HG03354 (cell line): Measurements from ENCODE around the gene OVCH2.
"Not testable (repeated sequence)": the region's sequence is repeated elsewhere in the genome, so short reads cannot be mapped to it uniquely, and the experiment has no call there.

Experiments used
- ATAC-seq: cut with Tn5 transposase; IDR thresholded peaks from one replicate; pipeline ENCODE4 v1.9.1; 2021; ENCODE audit warnings: mild to moderate bottlenecking; ENCODE audit not compliant: unreplicated experiment, poor library complexity, severe bottlenecking

OVCH2 gene

DNA sequence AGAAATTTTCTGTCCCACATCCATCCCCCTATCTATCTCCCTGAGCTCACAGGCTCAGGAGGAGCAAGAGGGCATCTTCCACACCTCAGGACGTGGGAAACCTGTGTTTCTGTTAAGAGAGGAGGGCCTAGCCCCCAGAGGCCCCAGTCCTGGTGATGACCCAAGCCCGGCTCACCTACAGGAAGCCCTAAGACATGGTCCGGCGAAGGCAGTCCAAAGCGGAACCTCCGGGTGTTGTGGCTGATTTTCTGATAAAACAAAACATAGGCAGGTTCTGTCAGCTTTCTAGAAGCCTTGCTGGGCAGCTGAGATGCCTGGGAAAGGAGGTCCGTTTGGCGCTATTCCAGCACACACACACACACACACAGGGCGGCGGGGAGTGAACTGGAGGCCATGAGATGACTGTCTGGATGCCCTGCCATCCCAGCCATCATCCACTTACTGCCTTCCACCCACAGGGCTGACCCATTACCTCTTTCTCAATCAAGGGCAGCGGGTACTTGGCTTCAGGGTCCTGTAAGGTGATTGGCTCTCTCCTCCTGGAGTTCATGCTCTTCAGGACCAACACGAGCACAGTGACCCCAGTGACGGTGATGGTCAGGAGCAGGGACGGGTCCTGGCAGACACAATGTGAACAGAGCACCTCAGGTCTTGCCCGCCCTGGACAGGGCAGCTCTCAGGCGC, 33.9 kb downstream of the OVCH2 start:
- ATAC-seq: no peak

DNA sequence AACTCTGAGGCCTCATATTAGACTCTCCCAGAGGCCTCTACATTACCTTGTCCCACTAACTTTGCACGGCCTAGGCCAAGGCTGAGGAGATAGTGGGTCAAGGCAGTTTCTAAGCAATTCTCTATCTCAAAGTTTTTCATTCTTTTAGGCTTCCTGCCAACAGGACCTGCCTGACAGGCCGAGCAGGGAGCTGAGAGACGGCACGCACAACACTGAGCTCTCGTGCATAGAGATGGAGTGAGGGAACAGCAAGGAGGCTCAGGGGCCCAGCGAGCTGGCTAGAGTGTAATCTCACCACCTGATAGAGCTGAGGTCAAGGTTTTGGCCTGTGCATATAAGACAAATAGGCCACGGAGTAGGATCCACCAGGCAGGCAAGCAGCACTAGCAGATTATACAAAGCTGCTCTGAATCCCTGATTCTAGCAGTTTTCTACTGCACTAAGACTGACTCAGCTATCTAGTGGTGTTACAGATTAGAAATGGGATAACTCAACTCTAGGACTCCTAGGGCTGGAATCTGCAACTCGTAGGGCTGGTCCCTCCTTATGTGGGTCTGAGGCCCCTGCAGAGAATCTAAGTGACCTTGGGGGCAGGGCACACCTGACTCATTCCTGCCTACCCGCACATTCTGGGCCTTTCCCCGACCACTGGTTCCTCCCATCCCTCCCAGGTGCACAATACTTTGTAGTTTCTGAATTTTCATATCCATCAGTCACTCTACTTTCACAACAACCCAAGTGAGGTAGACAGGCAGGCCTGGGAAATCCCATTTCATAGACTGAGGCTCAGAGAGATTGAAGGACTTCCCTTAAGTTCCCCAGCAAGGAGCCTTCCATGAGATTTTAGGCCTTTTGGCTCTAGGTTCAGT, 34.7 kb downstream of the OVCH2 start:
- ATAC-seq: peak; percentile 67

DNA sequence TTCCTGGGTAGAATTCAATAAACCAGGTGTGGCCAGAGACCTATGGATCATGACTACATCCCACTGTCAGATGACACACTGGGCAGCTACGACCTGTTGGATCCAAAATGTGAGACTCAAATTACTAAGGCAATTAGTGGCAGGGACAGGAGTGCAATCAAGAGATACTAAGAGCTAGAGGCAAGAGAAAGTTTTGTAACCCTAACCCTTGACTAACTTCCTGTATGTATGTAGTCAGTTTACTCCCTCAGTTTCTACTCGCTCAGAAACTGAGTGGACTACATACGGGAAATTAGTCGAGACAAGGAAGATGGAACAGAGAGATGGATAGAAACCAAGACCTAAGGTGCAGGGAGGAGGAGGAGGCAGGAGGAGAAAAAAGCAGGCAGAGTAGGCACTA, 35.6 kb downstream of the OVCH2 start:
- ATAC-seq: no peak

- ATAC-seq: no peak
Observed at GRCh38 chr11:7668911-7669310, 37.4 kb downstream of the OVCH2 start.

DNA sequence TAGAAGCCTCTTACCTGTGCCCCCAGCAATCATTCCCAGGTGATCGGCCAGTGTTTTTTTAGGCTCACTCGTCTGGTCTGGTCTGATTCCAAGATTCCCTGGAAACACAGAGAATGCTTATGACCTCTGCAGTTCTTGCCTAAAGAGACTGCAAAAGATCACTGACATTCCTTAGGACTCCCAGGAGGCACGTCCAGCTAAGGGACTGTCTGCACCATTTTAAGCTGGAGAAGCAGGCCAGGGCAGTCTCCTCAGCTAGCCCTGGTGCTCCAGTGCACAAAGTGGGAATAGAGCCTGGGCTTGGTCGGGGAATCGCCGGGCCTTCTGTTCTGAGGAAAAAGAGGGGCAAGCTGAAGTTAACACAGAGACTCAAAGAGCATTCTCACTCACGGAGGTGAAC, 37.8 kb downstream of the OVCH2 start:
- ATAC-seq: no peak

DNA sequence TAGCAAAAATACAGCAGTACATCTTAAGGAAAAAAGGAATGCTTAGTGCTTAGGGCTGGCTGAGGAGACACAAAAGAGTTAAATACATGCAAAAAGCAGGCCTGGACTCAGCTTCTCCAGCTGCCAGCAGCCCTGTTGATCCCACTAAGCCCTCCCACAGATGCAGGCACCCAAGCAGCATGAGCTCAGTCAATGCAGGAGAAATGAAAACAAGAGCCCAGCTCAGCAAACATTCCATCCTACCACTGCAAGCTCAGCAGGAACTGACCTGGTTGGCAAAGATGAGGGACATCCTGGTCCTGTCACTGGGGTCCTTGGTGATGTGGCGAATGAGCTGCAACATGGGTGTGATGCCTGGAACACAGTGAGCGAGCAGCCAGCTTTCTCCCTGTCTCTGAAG, 38.8 kb downstream of the OVCH2 start:
- ATAC-seq: no peak

DNA sequence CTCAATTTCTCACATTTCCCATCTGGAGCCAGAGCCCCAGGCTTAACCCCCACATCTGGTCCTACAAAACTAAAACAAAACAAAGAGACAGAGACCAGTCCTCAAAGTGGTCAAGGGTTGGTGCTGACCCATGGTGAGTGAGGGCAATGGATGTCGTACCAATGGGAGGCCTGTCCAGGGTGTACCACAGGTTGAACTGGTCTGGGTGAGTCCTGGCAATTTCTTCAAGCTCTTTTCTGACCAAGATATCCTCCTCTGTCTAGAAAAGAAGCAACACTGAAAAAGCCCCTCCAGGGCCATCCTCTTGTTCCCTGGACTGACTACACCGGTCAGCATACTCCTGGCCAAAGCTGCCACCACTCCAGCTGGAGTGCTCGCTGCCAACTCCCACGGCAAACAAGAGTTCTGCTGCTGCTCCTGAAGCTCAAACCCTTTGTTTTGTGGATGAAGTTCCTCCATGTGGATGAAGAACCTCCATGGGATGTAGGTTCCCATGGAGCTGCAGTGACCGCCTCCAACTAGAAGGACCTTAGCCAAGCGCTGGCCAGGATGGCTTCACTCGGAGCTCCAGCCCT, 39.9 kb downstream of the OVCH2 start:
- no peak for ATAC-seq

DNA sequence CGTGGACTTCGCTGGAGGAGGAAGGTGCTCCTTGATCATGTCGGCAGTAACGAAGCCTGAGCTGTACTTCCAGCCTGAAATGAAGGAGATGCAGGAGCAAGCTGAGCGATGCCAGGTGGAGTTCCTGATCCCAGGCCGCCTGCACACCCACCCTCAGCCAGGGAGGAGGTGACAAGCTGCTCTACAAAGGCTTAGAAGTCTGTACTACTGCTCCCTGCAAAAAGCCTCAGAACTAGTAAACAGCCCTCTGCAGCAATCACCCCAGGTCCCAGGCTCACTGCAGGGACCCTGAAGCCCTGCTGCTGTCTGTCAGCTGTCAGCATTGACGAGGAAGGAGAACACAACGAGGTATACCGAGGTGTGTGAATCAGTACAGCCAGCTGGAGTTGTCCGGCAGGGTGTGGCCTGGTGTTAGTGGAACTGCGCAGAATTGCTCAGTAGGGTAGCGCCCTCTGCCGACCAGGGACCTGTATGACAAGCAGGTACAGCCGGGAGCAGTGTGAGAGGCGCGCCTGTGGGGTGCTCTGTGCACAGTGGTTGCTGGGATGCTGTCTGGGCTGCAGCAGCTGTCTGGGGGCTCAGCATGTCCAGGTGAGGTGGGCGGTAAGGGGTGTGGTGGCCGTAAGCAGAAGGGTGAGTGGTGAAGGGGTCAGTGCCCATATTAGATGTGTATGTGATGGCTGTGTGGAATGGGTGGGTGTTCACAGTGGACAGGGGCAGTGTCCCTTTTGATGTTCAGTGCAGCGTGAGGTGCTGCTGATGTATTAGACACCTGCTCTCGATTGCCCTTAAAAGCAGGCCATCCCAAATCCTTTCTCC, 40.6 kb downstream of the OVCH2 start:
- ATAC-seq: peak; percentile 98

- no peak for ATAC-seq
Observed at GRCh38 chr11:7664867-7665266, 41.4 kb downstream of the OVCH2 start.

DNA sequence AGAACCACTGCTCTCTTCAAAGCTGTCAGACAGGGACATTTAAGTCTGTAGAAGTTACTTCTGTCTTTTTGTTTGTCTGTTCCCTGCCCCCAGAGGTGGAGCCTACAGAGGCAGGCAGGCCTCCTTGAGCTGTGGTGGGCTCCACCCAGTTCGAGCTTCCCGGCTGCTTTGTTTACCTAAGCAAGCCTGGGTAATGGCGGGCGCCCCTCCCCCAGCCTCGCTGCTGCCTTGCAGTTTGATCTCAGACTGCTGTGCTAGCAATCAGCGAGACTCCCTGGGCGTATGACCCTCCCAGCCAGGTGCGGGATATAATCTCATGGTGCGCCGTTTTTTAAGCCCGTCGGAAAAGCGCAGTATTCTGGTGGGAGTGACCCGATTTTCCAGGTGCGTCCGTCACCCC, 42.7 kb downstream of the OVCH2 start:
- ATAC-seq: not testable (repeated sequence)

DNA sequence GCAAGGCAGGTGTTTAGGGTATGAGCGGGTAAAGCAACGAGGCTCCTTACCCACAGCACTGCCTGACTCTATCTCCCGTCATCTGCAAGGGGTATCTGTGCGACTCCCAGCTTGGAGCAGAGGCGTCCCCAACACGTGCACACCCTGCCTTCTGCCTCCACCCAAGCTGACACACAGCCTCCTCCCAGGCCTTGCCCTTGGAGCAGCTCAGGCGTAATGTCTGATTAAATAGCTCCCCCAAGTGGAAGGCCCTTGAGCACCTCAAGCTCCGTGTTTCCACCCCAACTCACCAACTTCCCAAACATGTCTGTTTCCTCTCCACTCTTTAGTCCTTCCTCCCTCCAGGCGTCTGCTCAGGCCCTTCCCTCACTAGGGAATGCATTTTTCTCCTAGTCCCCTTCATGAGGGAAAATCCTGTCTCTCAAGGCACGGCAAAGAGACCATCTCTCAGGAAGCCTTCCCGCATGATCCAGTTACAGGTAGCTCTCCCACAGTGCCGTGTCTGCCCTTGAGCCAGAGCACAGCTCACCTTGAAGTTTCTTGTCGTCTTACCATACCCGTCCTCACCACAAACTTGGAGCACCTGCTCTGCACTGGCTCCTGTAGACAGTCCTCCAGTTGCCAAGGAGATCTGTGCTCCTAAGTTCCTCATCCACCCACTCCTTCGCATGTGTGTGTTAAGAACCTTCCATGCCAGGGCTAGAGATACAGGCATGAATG, 48.8 kb downstream of the OVCH2 start:
- ATAC-seq: peak; percentile 62

GRCh38 chr11:7656704-7657103, 49.6 kb downstream of the OVCH2 start:
- no peak for ATAC-seq

DNA sequence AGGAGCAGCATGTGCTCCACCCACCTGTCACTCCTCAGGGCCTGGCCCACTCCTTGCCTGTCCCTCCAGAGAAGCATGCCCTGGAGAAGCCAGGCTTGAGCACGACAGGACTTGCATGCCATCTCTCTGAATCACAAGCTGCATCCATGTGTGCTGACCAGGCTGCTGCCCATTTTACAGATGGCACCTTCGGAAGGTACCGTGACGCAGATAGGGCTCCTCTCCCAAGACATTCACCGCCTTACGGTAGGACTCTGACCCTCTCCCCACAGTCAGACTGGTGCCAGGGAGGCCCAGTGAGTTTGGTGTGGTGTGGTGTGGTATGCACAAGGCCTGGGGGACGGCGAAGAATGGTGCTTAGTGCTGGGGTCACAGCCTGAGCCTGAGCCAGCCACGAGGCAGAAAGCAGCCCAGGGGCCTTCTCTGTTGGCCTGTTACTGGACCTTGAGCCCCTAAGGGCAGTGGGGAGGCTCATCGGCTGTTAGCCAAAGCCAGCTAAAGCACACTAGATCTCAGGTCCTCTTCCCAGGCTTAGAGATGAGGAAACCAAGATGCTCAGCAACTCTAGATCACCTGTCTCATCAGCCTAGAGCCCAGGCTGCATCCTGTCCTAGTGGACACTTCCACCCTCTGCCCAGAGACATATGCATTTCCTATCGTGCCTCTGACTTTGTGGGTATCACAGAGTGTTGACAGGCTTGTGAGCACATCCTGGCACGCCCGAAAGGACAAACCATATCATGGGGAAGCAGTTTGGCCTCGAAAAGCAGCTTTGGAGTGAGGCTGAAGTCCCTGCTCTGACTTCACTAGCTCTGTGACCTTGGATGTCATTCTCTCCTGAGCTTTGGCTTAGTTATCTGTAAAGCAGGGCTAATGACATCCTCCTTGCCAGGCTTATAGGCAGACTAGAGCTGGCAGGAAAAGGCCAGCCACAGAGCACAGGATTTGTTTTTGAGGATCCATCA, 50.7 kb downstream of the OVCH2 start:
- no peak for ATAC-seq

DNA sequence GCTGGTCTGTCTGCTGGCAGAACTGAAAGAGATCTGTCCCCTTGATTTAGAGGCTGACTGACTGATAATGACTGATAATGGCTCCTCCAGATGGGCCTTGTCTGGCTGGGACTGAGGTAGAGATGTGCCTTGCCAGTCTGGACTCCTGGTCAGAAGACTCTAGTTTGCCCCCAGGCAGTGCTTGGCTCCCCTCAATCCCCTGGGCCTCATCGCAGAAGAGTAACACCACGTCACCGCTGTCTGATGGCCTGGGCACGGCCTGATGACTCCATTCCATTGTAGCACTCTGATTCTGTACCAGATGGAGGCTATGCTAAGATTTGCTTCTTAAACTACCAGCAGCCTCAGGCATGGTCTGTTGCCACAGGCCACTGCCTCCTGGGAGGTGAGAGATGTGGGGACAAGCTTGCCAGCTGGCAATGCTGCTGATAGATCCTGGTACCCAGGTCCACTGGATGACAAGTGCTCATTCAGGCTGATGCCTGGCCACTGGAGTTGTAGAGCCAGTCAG, 52.0 kb downstream of the OVCH2 start:
- ATAC-seq: no peak

- ATAC-seq: no peak
Observed at GRCh38 chr11:7651700-7652099, 54.6 kb downstream of the OVCH2 start.

DNA sequence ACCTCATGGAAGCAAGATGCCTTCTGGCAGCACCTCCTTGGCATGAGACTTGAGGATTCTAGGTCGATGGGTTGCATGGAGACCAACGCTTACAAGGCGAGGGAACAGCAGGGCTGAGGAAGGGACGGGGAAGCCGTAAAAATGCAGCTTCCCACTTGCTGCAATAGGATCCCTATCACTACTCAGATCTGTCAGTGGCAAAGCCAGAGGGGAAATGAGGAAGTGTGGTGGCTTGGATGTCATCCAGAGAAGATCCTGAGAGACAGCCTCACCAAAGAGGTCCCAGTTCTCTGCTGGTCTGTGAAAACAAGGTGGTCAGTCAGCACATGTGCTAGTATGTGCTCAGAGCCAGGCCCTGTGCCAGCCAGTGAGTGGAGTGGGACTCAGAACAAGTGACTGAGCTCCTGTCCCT, 55.1 kb downstream of the OVCH2 start:
- no peak for ATAC-seq

DNA sequence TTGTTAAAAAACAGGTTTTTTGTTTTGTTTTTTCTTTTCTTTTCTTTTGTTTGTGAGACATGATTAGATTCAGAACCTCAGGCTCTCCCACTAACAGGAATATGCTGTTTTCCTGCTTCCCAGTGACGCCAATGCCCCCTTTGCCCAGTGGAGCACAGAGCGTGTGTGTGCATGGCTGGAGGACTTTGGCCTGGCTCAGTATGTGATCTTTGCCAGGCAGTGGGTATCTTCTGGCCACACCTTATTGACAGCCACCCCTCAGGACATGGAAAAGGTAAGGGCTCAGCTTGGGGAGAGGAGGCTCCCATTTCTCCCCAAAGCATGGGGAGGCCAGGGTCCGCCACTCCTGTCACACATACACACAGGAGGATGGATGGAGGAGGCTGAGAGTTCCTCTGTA, 58.0 kb downstream of the OVCH2 start:
- ATAC-seq: no peak

DNA sequence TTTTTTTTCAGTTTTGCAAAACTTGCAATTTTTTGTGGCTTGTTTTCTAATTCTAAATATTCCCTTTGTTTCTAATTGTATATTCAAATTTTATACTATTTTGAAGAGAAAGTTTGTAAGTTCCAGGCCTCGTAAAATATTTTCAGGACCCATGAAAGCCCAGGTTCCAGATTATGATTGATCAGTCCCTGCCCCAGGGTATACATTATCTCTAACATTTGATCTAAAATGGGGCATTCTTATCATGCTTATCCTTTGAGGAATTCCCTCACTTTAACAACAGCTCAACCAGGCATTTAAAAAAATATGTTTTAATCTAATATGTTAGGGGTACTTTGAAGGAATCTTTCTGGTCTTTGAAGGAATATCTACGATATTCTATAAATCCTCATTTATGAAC, 59.4 kb downstream of the OVCH2 start:
- no peak for ATAC-seq
